SK-N-SH treated with all-trans-retinoic acid at 6 μM for 48 hours (cell line): Measurements from ENCODE around the gene AKAP13.

ENCODE experiments used
- ATAC-seq: fragments of 200-7000 bp; cut with Tn5 transposase; 3 replicates; pipeline ENCODE4 v1.9.1; 2020; ENCODE audit warnings: mild to moderate bottlenecking, moderate library complexity
- ARNTL ChIP-seq: fragments of 450-650 bp; formaldehyde crosslinking; IDR thresholded peaks from 2 replicates; pipeline ENCODE4 v1.5.0; 2020; ENCODE audit warnings: low read depth, mild to moderate bottlenecking, moderate library complexity, borderline replicate concordance
- BACH2 ChIP-seq: fragments of 250-450 bp; sonication (Bioruptor Pico); IDR thresholded peaks from 2 replicates; pipeline ENCODE4 v1.9.0; 2021; ENCODE audit warnings: mild to moderate bottlenecking, borderline replicate concordance
- CSDC2 ChIP-seq: fragments of 250-450 bp; sonication (Bioruptor Pico); IDR thresholded peaks from 2 replicates; pipeline ENCODE4 v1.5.0; 2020; ENCODE audit warnings: mild to moderate bottlenecking, moderate library complexity
- GLIS3 ChIP-seq: fragments of 250-450 bp; sonication (Bioruptor Pico); IDR thresholded peaks from 2 replicates; pipeline ENCODE4 v1.5.0; 2020; ENCODE audit warnings: mild to moderate bottlenecking, moderate library complexity
- ISL1 ChIP-seq: fragments of 250-450 bp; sonication (Bioruptor Pico); IDR thresholded peaks from 2 replicates; pipeline ENCODE4 v2.1.2; 2022; ENCODE audit warnings: mild to moderate bottlenecking, moderate library complexity
- OSR1 ChIP-seq: fragments of 250-450 bp; sonication (Bioruptor Pico); IDR thresholded peaks from 2 replicates; pipeline ENCODE4 v1.8.0; 2022; ENCODE audit warnings: moderate library complexity, mild to moderate bottlenecking, inconsistent platforms
- PPARA ChIP-seq: fragments of 250-450 bp; sonication (Bioruptor Pico); IDR thresholded peaks from 2 replicates; pipeline ENCODE4 v1.5.0; 2020; ENCODE audit warnings: mild to moderate bottlenecking, borderline replicate concordance
- RARB ChIP-seq: fragments of 250-450 bp; sonication (Bioruptor Pico); IDR thresholded peaks from 2 replicates; pipeline ENCODE4 v1.8.0; 2021; ENCODE audit warnings: mild to moderate bottlenecking, moderate library complexity
- SNAI2 ChIP-seq: fragments of 250-450 bp; sonication (Bioruptor Pico); IDR thresholded peaks from 2 replicates; pipeline ENCODE4 v1.5.0; 2020; ENCODE audit warnings: mild to moderate bottlenecking, moderate library complexity
- TOX ChIP-seq: fragments of 250-450 bp; sonication (Bioruptor Pico); IDR thresholded peaks from 2 replicates; pipeline ENCODE4 v1.8.0; 2021; ENCODE audit warnings: mild to moderate bottlenecking, moderate library complexity, borderline replicate concordance
- ZC3H10 ChIP-seq: fragments of 250-450 bp; sonication (Bioruptor Pico); IDR thresholded peaks from 2 replicates; pipeline ENCODE4 v1.5.1; 2021; ENCODE audit warnings: mild to moderate bottlenecking, moderate library complexity
- ZFP3 ChIP-seq: fragments of 250-450 bp; sonication (Bioruptor Pico); IDR thresholded peaks from 2 replicates; pipeline ENCODE4 v1.5.0; 2020; ENCODE audit warnings: mild to moderate bottlenecking, moderate library complexity
- ZNF565 ChIP-seq: fragments of 450-650 bp; formaldehyde crosslinking; conservative IDR thresholded peaks from 2 replicates; pipeline ENCODE4 v1.5.0; 2020; ENCODE audit warnings: low read depth, mild to moderate bottlenecking, moderate library complexity
- ZNF70 ChIP-seq: fragments of 450-650 bp; formaldehyde crosslinking; IDR thresholded peaks from 2 replicates; pipeline ENCODE4 v1.5.0; 2020; ENCODE audit warnings: mild to moderate bottlenecking, moderate library complexity
- ZNF8 ChIP-seq: fragments of 450-650 bp; formaldehyde crosslinking; IDR thresholded peaks from 2 replicates; pipeline ENCODE4 v1.5.0; 2020; ENCODE audit warnings: mild to moderate bottlenecking, moderate library complexity
- TF ChIP-seq, protein P1 (sequence below): fragments of 250-450 bp; sonication (Bioruptor Pico); IDR thresholded peaks from 2 replicates; pipeline ENCODE4 v1.5.0; 2020; ENCODE audit warnings: mild to moderate bottlenecking, moderate library complexity
- TF ChIP-seq, protein P2 (sequence below): fragments of 250-450 bp; sonication (Bioruptor Pico); IDR thresholded peaks from 2 replicates; pipeline ENCODE4 v1.8.0; 2021; ENCODE audit warnings: low read depth, mild to moderate bottlenecking, moderate library complexity, borderline replicate concordance
- TF ChIP-seq, protein P3 (sequence below): fragments of 250-450 bp; sonication (Bioruptor Pico); IDR thresholded peaks from 2 replicates; pipeline ENCODE4 v1.8.0; 2020; ENCODE audit warnings: mild to moderate bottlenecking, moderate library complexity, borderline replicate concordance
- TF ChIP-seq, protein P4 (sequence below): fragments of 250-450 bp; sonication (Bioruptor Pico); IDR thresholded peaks from 2 replicates; pipeline ENCODE4 v1.5.1; 2021; ENCODE audit warnings: mild to moderate bottlenecking, moderate library complexity

Gene AKAP13

DNA sequence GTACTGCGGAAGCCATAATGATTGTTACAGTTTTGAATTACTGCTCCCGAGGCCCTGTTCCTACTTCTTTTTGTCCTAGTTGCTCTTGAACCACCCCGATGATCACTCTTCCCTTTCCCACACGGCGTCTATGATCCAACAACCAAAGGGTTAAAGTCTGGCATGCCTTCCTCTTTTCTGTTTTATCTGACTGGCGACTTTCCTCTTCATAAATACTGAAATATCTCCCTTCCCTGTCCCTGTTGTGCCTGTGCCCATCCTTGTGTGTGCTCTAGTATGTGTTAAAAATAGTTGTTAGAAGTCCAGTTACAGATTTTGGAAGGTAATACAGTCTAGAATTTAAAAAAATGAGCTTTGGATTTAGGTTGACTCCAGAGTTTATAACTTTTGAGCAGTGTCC, 83.6 kb downstream of the AKAP13 start:
- no peak for ATAC-seq
- TF ChIP-seq TOX (CRISPR knock-in tag) (no peak), BACH2 (CRISPR knock-in tag) (no peak), ZNF70 (CRISPR knock-in tag) (no peak), OSR1 (CRISPR knock-in tag) (no peak), ZNF565 (CRISPR knock-in tag) (no peak), PPARA (CRISPR knock-in tag) (no peak), GLIS3 (CRISPR knock-in tag) (no peak), RARB (CRISPR knock-in tag) (no peak), SNAI2 (no peak), ARNTL (no peak), ZFP3 (CRISPR knock-in tag) (no peak), CSDC2 (CRISPR knock-in tag) (no peak), ZNF8 (CRISPR knock-in tag) (no peak)
- TF ChIP-seq, protein P1, sequence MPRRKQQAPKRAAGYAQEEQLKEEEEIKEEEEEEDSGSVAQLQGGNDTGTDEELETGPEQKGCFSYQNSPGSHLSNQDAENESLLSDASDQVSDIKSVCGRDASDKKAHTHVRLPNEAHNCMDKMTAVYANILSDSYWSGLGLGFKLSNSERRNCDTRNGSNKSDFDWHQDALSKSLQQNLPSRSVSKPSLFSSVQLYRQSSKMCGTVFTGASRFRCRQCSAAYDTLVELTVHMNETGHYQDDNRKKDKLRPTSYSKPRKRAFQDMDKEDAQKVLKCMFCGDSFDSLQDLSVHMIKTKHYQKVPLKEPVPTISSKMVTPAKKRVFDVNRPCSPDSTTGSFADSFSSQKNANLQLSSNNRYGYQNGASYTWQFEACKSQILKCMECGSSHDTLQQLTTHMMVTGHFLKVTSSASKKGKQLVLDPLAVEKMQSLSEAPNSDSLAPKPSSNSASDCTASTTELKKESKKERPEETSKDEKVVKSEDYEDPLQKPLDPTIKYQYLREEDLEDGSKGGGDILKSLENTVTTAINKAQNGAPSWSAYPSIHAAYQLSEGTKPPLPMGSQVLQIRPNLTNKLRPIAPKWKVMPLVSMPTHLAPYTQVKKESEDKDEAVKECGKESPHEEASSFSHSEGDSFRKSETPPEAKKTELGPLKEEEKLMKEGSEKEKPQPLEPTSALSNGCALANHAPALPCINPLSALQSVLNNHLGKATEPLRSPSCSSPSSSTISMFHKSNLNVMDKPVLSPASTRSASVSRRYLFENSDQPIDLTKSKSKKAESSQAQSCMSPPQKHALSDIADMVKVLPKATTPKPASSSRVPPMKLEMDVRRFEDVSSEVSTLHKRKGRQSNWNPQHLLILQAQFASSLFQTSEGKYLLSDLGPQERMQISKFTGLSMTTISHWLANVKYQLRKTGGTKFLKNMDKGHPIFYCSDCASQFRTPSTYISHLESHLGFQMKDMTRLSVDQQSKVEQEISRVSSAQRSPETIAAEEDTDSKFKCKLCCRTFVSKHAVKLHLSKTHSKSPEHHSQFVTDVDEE (CRISPR knock-in tag), result no peak
- TF ChIP-seq, protein P2, sequence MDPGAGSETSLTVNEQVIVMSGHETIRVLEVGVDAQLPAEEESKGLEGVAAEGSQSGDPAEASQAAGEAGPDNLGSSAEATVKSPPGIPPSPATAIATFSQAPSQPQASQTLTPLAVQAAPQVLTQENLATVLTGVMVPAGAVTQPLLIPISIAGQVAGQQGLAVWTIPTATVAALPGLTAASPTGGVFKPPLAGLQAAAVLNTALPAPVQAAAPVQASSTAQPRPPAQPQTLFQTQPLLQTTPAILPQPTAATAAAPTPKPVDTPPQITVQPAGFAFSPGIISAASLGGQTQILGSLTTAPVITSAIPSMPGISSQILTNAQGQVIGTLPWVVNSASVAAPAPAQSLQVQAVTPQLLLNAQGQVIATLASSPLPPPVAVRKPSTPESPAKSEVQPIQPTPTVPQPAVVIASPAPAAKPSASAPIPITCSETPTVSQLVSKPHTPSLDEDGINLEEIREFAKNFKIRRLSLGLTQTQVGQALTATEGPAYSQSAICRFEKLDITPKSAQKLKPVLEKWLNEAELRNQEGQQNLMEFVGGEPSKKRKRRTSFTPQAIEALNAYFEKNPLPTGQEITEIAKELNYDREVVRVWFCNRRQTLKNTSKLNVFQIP (CRISPR knock-in tag), result no peak
- TF ChIP-seq, all 23 proteins: peak for 0

DNA sequence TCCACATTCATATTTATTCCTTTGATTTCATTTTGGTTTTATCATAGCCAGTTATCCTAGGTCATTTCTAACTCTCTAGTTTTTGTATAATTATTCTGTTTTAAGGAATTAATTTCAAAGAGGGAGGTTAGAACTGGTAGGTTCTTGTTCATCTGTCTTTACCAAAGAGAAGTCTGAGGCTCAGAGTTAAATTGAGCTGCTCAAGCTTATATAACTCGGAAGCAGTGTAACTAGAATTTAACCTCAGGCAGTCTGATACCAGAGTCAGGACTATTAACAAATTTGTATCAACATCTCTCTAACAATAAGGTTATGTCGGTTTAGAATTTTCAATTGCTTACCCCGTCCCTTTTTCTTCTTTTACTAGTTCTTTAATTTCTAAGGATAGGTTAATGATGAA, 84.1 kb downstream of the AKAP13 start:
- ATAC-seq, result no peak

More for the DNA sequence above, 84.1 kb downstream of the AKAP13 start:
- no peak for TF ChIP-seq ZC3H10
- TF ChIP-seq, protein P1 (CRISPR knock-in tag), result no peak
- no peak for TF ChIP-seq BACH2 (CRISPR knock-in tag)
- no peak for TF ChIP-seq TOX (CRISPR knock-in tag)
- TF ChIP-seq ZNF565 (CRISPR knock-in tag), result no peak
- no peak for TF ChIP-seq ZFP3 (CRISPR knock-in tag)
- TF ChIP-seq RARB (CRISPR knock-in tag), result no peak
- TF ChIP-seq OSR1 (CRISPR knock-in tag), result no peak
- no peak for TF ChIP-seq GLIS3 (CRISPR knock-in tag)
- TF ChIP-seq ARNTL, result no peak
- TF ChIP-seq, protein P3, sequence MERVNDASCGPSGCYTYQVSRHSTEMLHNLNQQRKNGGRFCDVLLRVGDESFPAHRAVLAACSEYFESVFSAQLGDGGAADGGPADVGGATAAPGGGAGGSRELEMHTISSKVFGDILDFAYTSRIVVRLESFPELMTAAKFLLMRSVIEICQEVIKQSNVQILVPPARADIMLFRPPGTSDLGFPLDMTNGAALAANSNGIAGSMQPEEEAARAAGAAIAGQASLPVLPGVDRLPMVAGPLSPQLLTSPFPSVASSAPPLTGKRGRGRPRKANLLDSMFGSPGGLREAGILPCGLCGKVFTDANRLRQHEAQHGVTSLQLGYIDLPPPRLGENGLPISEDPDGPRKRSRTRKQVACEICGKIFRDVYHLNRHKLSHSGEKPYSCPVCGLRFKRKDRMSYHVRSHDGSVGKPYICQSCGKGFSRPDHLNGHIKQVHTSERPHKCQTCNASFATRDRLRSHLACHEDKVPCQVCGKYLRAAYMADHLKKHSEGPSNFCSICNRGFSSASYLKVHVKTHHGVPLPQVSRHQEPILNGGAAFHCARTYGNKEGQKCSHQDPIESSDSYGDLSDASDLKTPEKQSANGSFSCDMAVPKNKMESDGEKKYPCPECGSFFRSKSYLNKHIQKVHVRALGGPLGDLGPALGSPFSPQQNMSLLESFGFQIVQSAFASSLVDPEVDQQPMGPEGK (CRISPR knock-in tag), result no peak
- TF ChIP-seq, protein P4, sequence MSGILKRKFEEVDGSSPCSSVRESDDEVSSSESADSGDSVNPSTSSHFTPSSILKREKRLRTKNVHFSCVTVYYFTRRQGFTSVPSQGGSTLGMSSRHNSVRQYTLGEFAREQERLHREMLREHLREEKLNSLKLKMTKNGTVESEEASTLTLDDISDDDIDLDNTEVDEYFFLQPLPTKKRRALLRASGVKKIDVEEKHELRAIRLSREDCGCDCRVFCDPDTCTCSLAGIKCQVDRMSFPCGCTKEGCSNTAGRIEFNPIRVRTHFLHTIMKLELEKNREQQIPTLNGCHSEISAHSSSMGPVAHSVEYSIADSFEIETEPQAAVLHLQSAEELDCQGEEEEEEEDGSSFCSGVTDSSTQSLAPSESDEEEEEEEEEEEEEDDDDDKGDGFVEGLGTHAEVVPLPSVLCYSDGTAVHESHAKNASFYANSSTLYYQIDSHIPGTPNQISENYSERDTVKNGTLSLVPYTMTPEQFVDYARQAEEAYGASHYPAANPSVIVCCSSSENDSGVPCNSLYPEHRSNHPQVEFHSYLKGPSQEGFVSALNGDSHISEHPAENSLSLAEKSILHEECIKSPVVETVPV, result no peak
- no peak for TF ChIP-seq SNAI2
- TF ChIP-seq CSDC2 (CRISPR knock-in tag), result no peak
- TF ChIP-seq ISL1 (CRISPR knock-in tag), result no peak
